Psoas muscle (tissue), 8 donors: ENCODE measurements around the gene GLT1D1. TPM values are rescaled to one million over a fixed set of nuclear protein-coding genes. Genes with fewer than 3 reads are reported as not detected.

Experiments used
- ATAC-seq, 4 donors: fragments of 200-7000 bp; cut with Tn5 transposase; one replicate each; pipeline ENCODE4 v1.9.1; 2020; ENCODE audit warnings: moderate library complexity in 3 of 4, mild to moderate bottlenecking in 2 of 4
- DNase-seq, 2 donors: peaks; one replicate each; pipeline ENCODE4 v3.0.0-alpha.2; 2020
- H3K27ac ChIP-seq: fragments of 200-600 bp; one replicate; pipeline ENCODE4 v1.8.0; 2022
- H3K27me3 ChIP-seq, 3 donors: fragments of 200-600 bp in 1 of 3; one replicate each; pipeline versions ENCODE4 v1.6.1 to v1.8.0; 2013 to 2022; ENCODE audit warnings: low read length in 2 of 3, mild to moderate bottlenecking in 2 of 3, moderate library complexity in 1 of 3; ENCODE audit not compliant: insufficient read depth in 3 of 3
- H3K36me3 ChIP-seq, 2 donors: fragments of 200-600 bp in 1 of 2; one replicate each; pipeline versions ENCODE4 v1.6.1 to v1.8.0; 2013 to 2022; ENCODE audit warnings: low read depth in 1 of 2, mild to moderate bottlenecking in 1 of 2, moderate library complexity in 1 of 2; ENCODE audit not compliant: insufficient read depth in 1 of 2
- H3K4me1 ChIP-seq: fragments of 200-600 bp; one replicate; pipeline ENCODE4 v1.8.0; 2022
- H3K4me3 ChIP-seq: fragments of 200-600 bp; one replicate; pipeline ENCODE4 v1.8.0; 2022; ENCODE audit warnings: mild to moderate bottlenecking
- H3K9me3 ChIP-seq: fragments of 200-600 bp; one replicate; pipeline ENCODE4 v1.8.0; 2022
- CTCF ChIP-seq: fragments of 200-600 bp; IDR thresholded peaks from one replicate; pipeline ENCODE4 v1.8.0; 2022; ENCODE audit warnings: antibody characterized with exemption
- WGBS, 3 donors: extraction: QIAGEN DNeasy Blood & Tissue Kit; methylation state at CpG; one replicate each; pipeline versions ENCODE4 v1.1.6 to v1.1.7; 2013; 5-methylcytosine and 5-hydroxymethylcytosine counted together
- intact Hi-C, 2 donors: fragments of 100-400 bp; cut with DNase I; formaldehyde crosslinking; loops; one replicate each; pipeline versions ENCODE4 v1.11.0 to v1.14.2; 2022
- polyA plus RNA-seq, 3 donors: library from polyadenylated mRNA; stranded (reverse); fragments of 200-250 nt; gene quantifications; one replicate each; pipeline ENCODE4 v1.2.3, GENCODE V29; 2013
- total RNA-seq, 4 donors: library from RNA; stranded (reverse); fragmentation: NEBNext Ultra II Directional in 2 of 4; extraction: Animal tissue kit (Norgen Biotek cat#: 25700) in 2 of 4; gene quantifications; one replicate each; pipeline versions ENCODE4 v1.2.1 to v1.2.4, GENCODE V29; 2021 to 2023
- donor health status: healthy with polysubstance abuse.
- donor health status: DM: no; HTN: no; CAD: no; lungs with moderate emphysema.
- donor health status: Bipolar disorder and iron deficiency.
- donor health status: healthy.
- donor health status: DM: yes; HTN: yes; CAD: no.
- donor health status: DM: no; HTN: no; CAD: no.
- donor health status: DM: no; HTN: no; CAD: no.
- donor health status: DM: yes; HTN: yes; CAD: no.

Gene GLT1D1
- total and polyA plus RNA-seq, 7 donors: 0.32 to 3.1 (median 0.95) TPM

- no peak overlapping the region for H3K4me3 ChIP-seq
- DNase-seq: no peak
- H3K4me1 ChIP-seq: no peaks in the 10 kb centered on the region
- no peaks in the 10 kb centered on the region for H3K36me3 ChIP-seq
- no peak for TF ChIP-seq CTCF
- 84 to 88% (median 85%) methylated on average over 11 of the region's 11 CpGs for WGBS, 3 donors
- intact Hi-C loops: no loop called here
- no peak for ATAC-seq
- no peak overlapping the region for H3K27ac ChIP-seq
- H3K27me3 ChIP-seq: no peaks in the 10 kb centered on the region
- no peaks in the 10 kb centered on the region for H3K9me3 ChIP-seq
Observed at GRCh38 chr12:128914908-128915563, 61.8 kb downstream of the GLT1D1 start.

- no peaks in the 10 kb centered on the region for H3K9me3 ChIP-seq
- no peaks in the 10 kb centered on the region for H3K4me1 ChIP-seq
- H3K36me3 ChIP-seq: no peaks in the 10 kb centered on the region
- no peak overlapping the region for H3K27ac ChIP-seq
- intact Hi-C loops: no loop called here
- WGBS, 3 donors: 85 to 95% (median 93%) methylated on average over 4 of the region's 4 CpGs
- ATAC-seq (no peak), DNase-seq (no peak)
- no peaks in the 10 kb centered on the region for H3K27me3 ChIP-seq
- no peak for TF ChIP-seq CTCF
- no peak overlapping the region for H3K4me3 ChIP-seq
Observed at GRCh38 chr12:128916425-128916824, 63.1 kb downstream of the GLT1D1 start.

- TF ChIP-seq CTCF: no peak
- Histone ChIP-seq H3K36me3 (no peaks in the 10 kb centered on the region), H3K27ac (no peak overlapping the region), H3K4me1 (no peaks in the 10 kb centered on the region), H3K27me3 (no peaks in the 10 kb centered on the region), H3K9me3 (no peaks in the 10 kb centered on the region), H3K4me3 (no peak overlapping the region)
- intact Hi-C loops: no loop called here
- WGBS, 3 donors: 65 to 72% (median 67%) methylated on average over 13 of the region's 13 CpGs
- ATAC-seq: no peak
- DNase-seq: no peak
Observed at GRCh38 chr12:128918481-128919260, 65.4 kb downstream of the GLT1D1 start.

GRCh38 chr12:128920468-128920867 is 67.2 kb downstream of the GLT1D1 start:
- peak overlapping the region; percentile 15 for H3K4me3 ChIP-seq
- DNase-seq: no peak
- no peaks in the 10 kb centered on the region for H3K36me3 ChIP-seq

More at GRCh38 chr12:128920468-128920867, 67.2 kb downstream of the GLT1D1 start:
- Histone ChIP-seq H3K27ac (no peak overlapping the region), H3K9me3 (no peaks in the 10 kb centered on the region), H3K27me3 (no peaks in the 10 kb centered on the region), H3K4me1 (no peaks in the 10 kb centered on the region)
- ATAC-seq: peak; percentile 87 to 97 (median 92)
- TF ChIP-seq CTCF: no peak
- intact Hi-C loops: no loop called here
- 35 to 51% (median 40%) methylated on average over 8 of the region's 8 CpGs for WGBS, 3 donors
